HCT116 (cell line): ENCODE results near the gene TLE6. TPM values are rescaled to one million over a fixed set of nuclear protein-coding genes. Genes with fewer than 3 reads are reported as not detected.
"Not testable (repeated sequence)": the region's sequence is repeated elsewhere in the genome, so short reads cannot be mapped to it uniquely, and the experiment has no call there.

ENCODE experiments used
- ATAC-seq: fragments of 200-7000 bp; cut with Tn5 transposase; 2 replicates; pipeline ENCODE4 v1.9.1; 2020; ENCODE audit warnings: mild to moderate bottlenecking, moderate library complexity
- BruUV-seq: library from RNA; stranded (reverse); fragments of 400-500 nt; replicated peaks from 2 replicates; lab custom pipeline; 2021; lab: Mats Ljungman, UMichigan
- CTCF ChIA-PET: fragments of 300-600 bp; sonication (Branson Sonifier 250); formaldehyde crosslinking; loops from one replicate; lab custom pipeline; 2021; ENCODE audit warnings: antibody characterized with exemption; lab: Charles Lee
- POLR2A ChIA-PET: fragments of 300-600, 350-600 bp; sonication (Branson Sonifier 250); formaldehyde crosslinking; loops from one replicate; lab custom pipeline; 2021; ENCODE audit warnings: antibody characterized with exemption; lab: Charles Lee
- RAD21 ChIA-PET, 2 experiments: fragments of 300-600 bp; sonication (Branson Sonifier 250); formaldehyde crosslinking; loops; one replicate each; lab custom pipeline; 2023; ENCODE audit warnings: low total read pairs in 2 of 2; ENCODE audit not compliant: uncharacterized antibody in 2 of 2, unreplicated experiment in 2 of 2, low non-redundant PET in 1 of 2; lab: Charles Lee
- DNase-seq: peaks from one replicate; pipeline ENCODE4 v3.0.0-alpha.2; 2010; ENCODE audit warnings: low read depth, low spot score
- H2AFZ ChIP-seq: fragments of 200-600 bp; shearing (Covaris generic), sonication (generic); 2 replicates; pipeline ENCODE4 v1.6.1; 2017; ENCODE audit warnings: low read depth, mixed run types, mixed read lengths, antibody characterized with exemption, low read length; ENCODE audit not compliant: poor library complexity, severe bottlenecking
- H3K27ac ChIP-seq: 2 replicates; pipeline ENCODE4 v1.5.1; 2012; ENCODE audit warnings: low read depth, low read length
- H3K27me3 ChIP-seq: fragments of 200-600 bp; sonication (generic); 2 replicates; pipeline ENCODE4 v1.6.1; 2016; ENCODE audit warnings: mixed run types, low read length, mixed read lengths; ENCODE audit not compliant: insufficient read depth
- H3K36me3 ChIP-seq, 2 experiments: fragments of 200-500 bp in 1 of 2; fragments of 200-600 bp in 1 of 2; sonication (Bioruptor generic) in 1 of 2; sonication (generic) in 1 of 2; 2 replicates each; pipeline versions ENCODE4 v1.5.1 to v1.6.1; 2014 to 2016; ENCODE audit warnings: low read length in 2 of 2, inconsistent platforms in 1 of 2, mixed read lengths in 1 of 2, mixed run types in 1 of 2; ENCODE audit not compliant: insufficient read depth in 2 of 2, control insufficient read depth in 1 of 2
- H3K4me1 ChIP-seq, 2 experiments: fragments of 200-600 bp in 1 of 2; sonication (generic) in 1 of 2; 2 replicates each; pipeline versions ENCODE4 v1.5.1 to v1.6.1; 2012 to 2017; ENCODE audit warnings: low read length in 2 of 2, inconsistent platforms in 1 of 2, mild to moderate bottlenecking in 1 of 2, mixed read lengths in 1 of 2, mixed run types in 1 of 2, moderate library complexity in 1 of 2; ENCODE audit not compliant: insufficient read depth in 2 of 2, control insufficient read depth in 1 of 2
- H3K4me2 ChIP-seq: fragments of 200-600 bp; sonication (generic); 2 replicates; pipeline ENCODE4 v1.6.1; 2017; ENCODE audit warnings: mixed run types, low read length, mixed read lengths
- H3K4me3 ChIP-seq, 2 experiments: fragments of 200-600 bp in 1 of 2; sonication (generic) in 1 of 2; replicated peaks in 1 of 2; 2 replicates each; pipeline ENCODE4 v1.5.1; 2011 to 2016; ENCODE audit warnings: low read length in 2 of 2, control low read depth in 1 of 2, low read depth in 1 of 2, mild to moderate bottlenecking in 1 of 2, mixed read lengths in 1 of 2, mixed run types in 1 of 2
- H3K79me2 ChIP-seq: fragments of 200-600 bp; sonication (generic); 2 replicates; pipeline ENCODE4 v1.6.1; 2017; ENCODE audit warnings: mild to moderate bottlenecking, mixed run types, low read length, moderate library complexity, mixed read lengths; ENCODE audit not compliant: insufficient read depth
- H3K9ac ChIP-seq: fragments of 200-600 bp; sonication (generic); 2 replicates; pipeline ENCODE4 v1.6.1; 2016; ENCODE audit warnings: low read length, mixed read lengths
- H3K9me2 ChIP-seq: fragments of 200-600 bp; sonication (generic), shearing (Covaris generic); 2 replicates; pipeline ENCODE4 v1.6.1; 2017; ENCODE audit warnings: mixed run types, mild to moderate bottlenecking, moderate library complexity; ENCODE audit not compliant: insufficient read depth
- H3K9me3 ChIP-seq, 2 experiments: fragments of 200-500 bp in 1 of 2; fragments of 200-600 bp in 1 of 2; sonication (Bioruptor generic) in 1 of 2; sonication (generic) in 1 of 2; 2 replicates each; pipeline ENCODE4 v1.6.1; 2014 to 2017; ENCODE audit warnings: low read length in 2 of 2, mixed read lengths in 2 of 2, inconsistent platforms in 1 of 2, low read depth in 1 of 2, mild to moderate bottlenecking in 1 of 2, mixed run types in 1 of 2, moderate library complexity in 1 of 2; ENCODE audit not compliant: control insufficient read depth in 1 of 2, insufficient read depth in 1 of 2
- H4K20me1 ChIP-seq: fragments of 200-600 bp; sonication (generic), shearing (Covaris generic); 2 replicates; pipeline ENCODE4 v1.6.1; 2017; ENCODE audit warnings: mixed run types, mild to moderate bottlenecking, moderate library complexity; ENCODE audit not compliant: insufficient read depth
- CBX3 ChIP-seq: IDR thresholded peaks from 2 replicates; pipeline ENCODE4 v1.6.1; 2012; ENCODE audit warnings: low read depth
- EZH2 ChIP-seq: fragments of 200-600 bp; sonication (generic); IDR thresholded peaks from 2 replicates; pipeline ENCODE4 v1.6.1; 2017; ENCODE audit warnings: antibody characterized with exemption, mixed run types
- RAD21 ChIP-seq: IDR thresholded peaks from 2 replicates; pipeline ENCODE4 v1.6.1; 2012; ENCODE audit warnings: low read depth, mild to moderate bottlenecking
- intact Hi-C: fragments of 100-400 bp; cut with micrococcal nuclease; formaldehyde crosslinking; loops from 2 replicates; pipeline ENCODE4 v1.10.0; 2022
- total RNA-seq: library from RNA; stranded (reverse); gene quantifications from one replicate; pipeline ENCODE4 v1.2.1, GENCODE V29; 2021; ENCODE audit not compliant: unreplicated experiment
- TF ChIP-seq, protein P1 (sequence below), 3 experiments: fragments of 200-600 bp in 1 of 3; sonication (generic) in 1 of 3; IDR thresholded peaks in 2 of 3; conservative IDR thresholded peaks in 1 of 3; 2 replicates each; pipeline ENCODE4 v1.5.1; 2012 to 2017; ENCODE audit warnings: low read depth in 2 of 3, low read length in 2 of 3, antibody characterized with exemption in 1 of 3, borderline replicate concordance in 1 of 3, control low read depth in 1 of 3, mild to moderate bottlenecking in 1 of 3, mixed read lengths in 1 of 3, mixed run types in 1 of 3, moderate library complexity in 1 of 3; ENCODE audit not compliant: insufficient read depth in 1 of 3

Gene TLE6
- total RNA-seq, 1 experiment from 2014 or later: 10.9 TPM

DNA sequence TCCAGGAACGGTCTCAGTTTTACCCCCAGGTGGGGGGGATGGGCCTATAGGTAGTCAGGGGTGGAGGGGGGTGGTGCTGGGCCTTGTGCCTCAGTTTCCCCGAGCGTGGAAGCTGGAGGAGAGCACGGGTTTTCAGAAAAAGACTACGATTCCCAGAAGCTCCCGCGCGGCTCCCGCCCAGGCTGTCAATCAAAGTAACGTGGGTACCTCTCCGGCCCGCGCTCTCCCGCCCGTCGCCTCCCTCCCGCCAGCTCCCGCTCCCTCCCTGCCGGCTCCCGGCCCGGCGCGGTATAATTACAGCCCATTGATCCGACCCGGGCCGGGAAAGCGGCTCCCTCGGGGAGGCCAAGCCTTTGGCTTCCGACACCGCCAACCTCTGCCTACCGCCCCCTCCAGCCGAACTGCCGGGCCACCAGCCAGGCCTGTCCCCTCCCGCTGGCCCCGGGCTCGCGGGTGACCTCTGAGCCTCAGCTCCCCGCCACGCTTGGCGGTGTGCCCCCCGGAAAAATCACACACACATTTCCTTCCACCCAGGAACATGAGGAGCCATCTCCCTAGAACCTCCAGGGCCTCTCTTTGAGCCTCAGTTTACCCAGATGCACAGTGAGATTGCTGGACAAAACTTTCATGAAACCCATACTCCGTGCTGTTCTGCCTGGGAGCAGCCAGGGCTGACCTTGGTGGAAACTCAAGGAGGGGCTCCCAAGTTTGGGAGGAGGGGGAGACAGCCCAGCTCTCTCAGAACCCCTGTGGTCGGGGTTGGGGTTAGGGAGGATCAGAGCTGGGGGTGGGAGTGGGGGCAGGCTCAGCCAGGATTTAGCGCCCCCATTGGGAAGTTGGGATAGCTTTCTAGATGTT, 59.0 kb downstream of the TLE6 start (continued):
- TF ChIP-seq, protein P1, sequence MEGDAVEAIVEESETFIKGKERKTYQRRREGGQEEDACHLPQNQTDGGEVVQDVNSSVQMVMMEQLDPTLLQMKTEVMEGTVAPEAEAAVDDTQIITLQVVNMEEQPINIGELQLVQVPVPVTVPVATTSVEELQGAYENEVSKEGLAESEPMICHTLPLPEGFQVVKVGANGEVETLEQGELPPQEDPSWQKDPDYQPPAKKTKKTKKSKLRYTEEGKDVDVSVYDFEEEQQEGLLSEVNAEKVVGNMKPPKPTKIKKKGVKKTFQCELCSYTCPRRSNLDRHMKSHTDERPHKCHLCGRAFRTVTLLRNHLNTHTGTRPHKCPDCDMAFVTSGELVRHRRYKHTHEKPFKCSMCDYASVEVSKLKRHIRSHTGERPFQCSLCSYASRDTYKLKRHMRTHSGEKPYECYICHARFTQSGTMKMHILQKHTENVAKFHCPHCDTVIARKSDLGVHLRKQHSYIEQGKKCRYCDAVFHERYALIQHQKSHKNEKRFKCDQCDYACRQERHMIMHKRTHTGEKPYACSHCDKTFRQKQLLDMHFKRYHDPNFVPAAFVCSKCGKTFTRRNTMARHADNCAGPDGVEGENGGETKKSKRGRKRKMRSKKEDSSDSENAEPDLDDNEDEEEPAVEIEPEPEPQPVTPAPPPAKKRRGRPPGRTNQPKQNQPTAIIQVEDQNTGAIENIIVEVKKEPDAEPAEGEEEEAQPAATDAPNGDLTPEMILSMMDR (IDR thresholded peaks at IDR 0.05 in 2 of 3, conservative IDR thresholded peaks at IDR 0.05 in 1 of 3; ENCODE audit: borderline replicate concordance in 1 of 3, insufficient read depth in 1 of 3, low read depth in 2 of 3, low read length in 2 of 3): peak in 2 of 3 experiments; percentile 22 to 51; a peak in 2 of 6 replicates
- no peak for TF ChIP-seq EZH2
- TF ChIP-seq RAD21: no peak

DNA sequence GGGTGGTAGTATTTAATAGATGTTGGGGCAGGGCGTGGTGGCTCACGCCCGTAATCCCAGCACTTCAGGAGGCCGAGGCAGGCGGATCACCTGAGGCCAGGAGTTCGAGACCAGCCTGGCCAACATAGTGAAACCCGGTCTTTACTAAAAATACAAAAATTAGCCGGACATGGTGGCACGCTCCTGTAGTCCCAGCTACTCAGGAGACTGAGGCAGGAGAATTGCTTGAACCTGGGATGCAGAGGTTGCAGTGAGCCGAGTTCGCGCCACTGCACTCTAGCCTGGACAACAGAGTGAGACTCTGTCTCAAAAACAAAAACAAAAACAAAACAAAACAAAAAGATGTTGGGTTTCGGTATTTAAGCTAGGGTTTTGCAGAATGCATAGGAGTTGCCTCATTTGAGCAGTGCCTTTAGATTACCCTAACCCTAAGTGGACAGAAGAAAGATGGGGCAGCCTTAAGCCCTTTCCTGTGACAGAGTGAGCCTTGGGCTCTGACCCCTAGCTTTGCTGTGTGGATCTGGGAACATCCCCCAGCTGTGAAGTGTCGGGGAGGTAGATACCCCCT, 59.7 kb downstream of the TLE6 start:
- ChIA-PET CTCF (interaction anchor here (0.6 to 2.0 kb wide), 10 partner anchors 9 to 951 kb away, joined by 3 to 9 read pairs (median 4); no protein-coding TSS in a partner anchor), POLR2A (interaction anchor here (0.6 to 1.6 kb wide), 3 partner anchors 40 to 86 kb away, joined by 3 to 8 read pairs (median 3); no protein-coding TSS in a partner anchor)
- peak overlapping the region; percentile 98 for H3K4me2 ChIP-seq

More for the DNA sequence above, 59.7 kb downstream of the TLE6 start:
- Histone ChIP-seq H2AFZ (peak overlapping the region; percentile 46), H3K4me1 (peaks cover 34 to 61% of the 10 kb centered on the region in 2 experiments)
- TF ChIP-seq CBX3: peak; percentile 38; the same call in 1 of the 2 replicates
- TF ChIP-seq, all 23 proteins: peak for 1; not testable (repeated sequence) for 22
- H4K20me1 ChIP-seq, H3K79me2 ChIP-seq, intact Hi-C loops, H3K9me3 ChIP-seq, BruUV-seq, H3K27me3 ChIP-seq, DNase-seq, H3K9me2 ChIP-seq, H3K36me3 ChIP-seq: not testable (repeated sequence)
- peak; percentile 38 for ATAC-seq
- Histone ChIP-seq H3K27ac (peak overlapping the region; percentile 94), H3K9ac (peak overlapping the region; percentile 75), H3K4me3 (peak overlapping the region; percentile 49 to 70)
- RAD21 ChIA-PET: interaction anchor here in 1 of 2 experiments (1.4 kb wide), 1 partner anchor 67 kb away, joined by 4 read pairs; no protein-coding TSS in a partner anchor
